GM19023 (cell line): ENCODE measurements around the gene C1orf174.
"Not testable (repeated sequence)": the region's sequence is repeated elsewhere in the genome, so short reads cannot be mapped to it uniquely, and the experiment has no call there.

Experiments
- ATAC-seq: cut with Tn5 transposase; IDR thresholded peaks from one replicate; pipeline ENCODE4 v1.9.1; 2021; ENCODE audit warnings: mild to moderate bottlenecking, moderate library complexity; ENCODE audit not compliant: unreplicated experiment

The C1orf174 gene

GRCh38 chr1:3926956-3927355 lies 26.9 kb upstream of the C1orf174 start:
- ATAC-seq = no peak

- ATAC-seq = no peak
Observed at GRCh38 chr1:3925762-3926161, 25.7 kb upstream of the C1orf174 start.

- ATAC-seq = no peak
Observed at GRCh38 chr1:3925256-3925655, 25.2 kb upstream of the C1orf174 start.

- no peak for ATAC-seq
Observed at GRCh38 chr1:3924825-3925220, 24.8 kb upstream of the C1orf174 start.

GRCh38 chr1:3924186-3924824 lies 24.2 kb upstream of the C1orf174 start:
- no peak for ATAC-seq

GRCh38 chr1:3923378-3924185 lies 23.5 kb upstream of the C1orf174 start:
- ATAC-seq = no peak

- ATAC-seq = no peak
Observed at GRCh38 chr1:3922851-3923250, 22.8 kb upstream of the C1orf174 start.

GRCh38 chr1:3922201-3922725 lies 22.2 kb upstream of the C1orf174 start:
- no peak for ATAC-seq

- ATAC-seq = no peak
Observed at GRCh38 chr1:3921765-3922164, 21.7 kb upstream of the C1orf174 start.

GRCh38 chr1:3919706-3920105 lies 19.6 kb upstream of the C1orf174 start:
- no peak for ATAC-seq

GRCh38 chr1:3918966-3919611 lies 19.0 kb upstream of the C1orf174 start:
- no peak for ATAC-seq

- not testable (repeated sequence) for ATAC-seq
Observed at GRCh38 chr1:3918359-3918758, 18.3 kb upstream of the C1orf174 start.

GRCh38 chr1:3917761-3918160 lies 17.7 kb upstream of the C1orf174 start:
- ATAC-seq = no peak

GRCh38 chr1:3915551-3916121 lies 15.6 kb upstream of the C1orf174 start:
- ATAC-seq = no peak

GRCh38 chr1:3914911-3915310 lies 14.8 kb upstream of the C1orf174 start:
- no peak for ATAC-seq

GRCh38 chr1:3914331-3914851 lies 14.3 kb upstream of the C1orf174 start:
- no peak for ATAC-seq

GRCh38 chr1:3912809-3913685 lies 13.0 kb upstream of the C1orf174 start:
- no peak for ATAC-seq

GRCh38 chr1:3911981-3912808 lies 12.1 kb upstream of the C1orf174 start:
- no peak for ATAC-seq
